IMR-90 (cell line): ENCODE data around the gene COL5A3. TPM values are rescaled to one million over a fixed set of nuclear protein-coding genes. Genes with fewer than 3 reads are reported as not detected.

Experiments
- ATAC-seq: fragments of 200-7000 bp; cut with Tn5 transposase; 2 replicates; pipeline ENCODE4 v1.9.1; 2020; ENCODE audit warnings: low read depth, mild to moderate bottlenecking, moderate library complexity
- BruUV-seq: library from RNA; stranded (reverse); fragments of 400-500 nt; replicated peaks from 2 replicates; lab custom pipeline; 2021; lab: Mats Ljungman, UMichigan
- CTCF ChIA-PET: fragments of 300-600 bp; formaldehyde crosslinking; extraction: SDS; loops from one replicate; lab custom pipeline; 2021; ENCODE audit warnings: antibody characterized with exemption; lab: Yijun Ruan, JAX
- POLR2A ChIA-PET: fragments of 300-600 bp; sonication (Branson Sonifier 250); formaldehyde crosslinking; loops from one replicate; lab custom pipeline; 2022; ENCODE audit warnings: antibody characterized with exemption; ENCODE audit not compliant: unreplicated experiment; lab: Charles Lee
- DNase-seq: peaks from one replicate; pipeline ENCODE4 v3.0.0; 2013
- H2AFZ ChIP-seq: replicated peaks from 2 replicates; pipeline ENCODE3; 2013; ENCODE audit warnings: low read length, mild to moderate bottlenecking; ENCODE audit not compliant: poor library complexity
- H2AK5ac ChIP-seq: 2 replicates; pipeline ENCODE4 v1.6.1; 2013; ENCODE audit warnings: low read depth, low read length, inconsistent platforms
- H2AK9ac ChIP-seq: replicated peaks from 2 replicates; pipeline ENCODE3; 2013; ENCODE audit warnings: mild to moderate bottlenecking, low read depth, low read length, moderate library complexity; ENCODE audit not compliant: poor library complexity
- H2BK120ac ChIP-seq: 2 replicates; pipeline ENCODE4 v1.6.1; 2013; ENCODE audit warnings: low read depth, low read length, inconsistent platforms
- H2BK15ac ChIP-seq: 3 replicates; pipeline ENCODE4 v1.6.1; 2013; ENCODE audit warnings: low read depth, low read length, inconsistent platforms
- H2BK20ac ChIP-seq: 2 replicates; pipeline ENCODE4 v1.6.1; 2013; ENCODE audit warnings: low read depth, mild to moderate bottlenecking, inconsistent platforms, low read length, moderate library complexity
- H2BK5ac ChIP-seq: 2 replicates; pipeline ENCODE4 v1.6.1; 2013; ENCODE audit warnings: mild to moderate bottlenecking, low read depth, low read length, inconsistent platforms; ENCODE audit not compliant: poor library complexity, severe bottlenecking
- H3K14ac ChIP-seq: replicated peaks from 2 replicates; pipeline ENCODE4 v1.6.1; 2013; ENCODE audit warnings: low read depth, low read length, inconsistent platforms
- H3K18ac ChIP-seq: 2 replicates; pipeline ENCODE4 v1.6.1; 2013; ENCODE audit warnings: low read depth, low read length, control low read depth
- H3K23ac ChIP-seq: 2 replicates; pipeline ENCODE4 v1.6.1; 2013; ENCODE audit warnings: low read depth, low read length, inconsistent platforms
- H3K27ac ChIP-seq: 2 replicates; pipeline ENCODE4 v1.5.1; 2013; ENCODE audit warnings: mild to moderate bottlenecking, control low read depth, low read length; ENCODE audit not compliant: insufficient read depth
- H3K27me3 ChIP-seq: 2 replicates; pipeline ENCODE4 v1.6.1; 2013; ENCODE audit warnings: low read length; ENCODE audit not compliant: control insufficient read depth, insufficient read depth
- H3K36me3 ChIP-seq: 2 replicates; pipeline ENCODE4 v1.6.1; 2013; ENCODE audit warnings: low read length, mixed read lengths; ENCODE audit not compliant: control insufficient read depth, insufficient read depth
- H3K4ac ChIP-seq: 2 replicates; pipeline ENCODE4 v1.6.1; 2013; ENCODE audit warnings: low read depth, low read length, inconsistent platforms
- H3K4me1 ChIP-seq: 2 replicates; pipeline ENCODE4 v1.6.1; 2013; ENCODE audit warnings: low read length, mixed read lengths; ENCODE audit not compliant: control insufficient read depth, insufficient read depth
- H3K4me2 ChIP-seq: 2 replicates; pipeline ENCODE4 v1.6.1; 2013; ENCODE audit warnings: low read depth, mild to moderate bottlenecking, control low read depth, low read length, moderate library complexity
- H3K4me3 ChIP-seq: 2 replicates; pipeline ENCODE4 v1.5.1; 2013; ENCODE audit warnings: low read depth, mild to moderate bottlenecking, control low read depth, low read length, moderate library complexity; ENCODE audit not compliant: insufficient read depth
- H3K56ac ChIP-seq: 2 replicates; pipeline ENCODE4 v1.6.1; 2013; ENCODE audit warnings: low read length, inconsistent platforms; ENCODE audit not compliant: insufficient read depth; ENCODE audit errors: extremely low read depth
- H3K79me1 ChIP-seq, 2 experiments: 2 replicates each; pipeline ENCODE4 v1.6.1; 2013; ENCODE audit warnings: low read length in 2 of 2, inconsistent platforms in 1 of 2, low read depth in 1 of 2
- H3K9ac ChIP-seq: 2 replicates; pipeline ENCODE4 v1.6.1; 2013; ENCODE audit warnings: low read depth, low read length, control low read depth
- H3K9me1 ChIP-seq: 2 replicates; pipeline ENCODE4 v1.6.1; 2013; ENCODE audit warnings: low read length, inconsistent platforms; ENCODE audit not compliant: insufficient read depth
- H3K9me3 ChIP-seq: 2 replicates; pipeline ENCODE4 v1.6.1; 2013; ENCODE audit warnings: low read length; ENCODE audit not compliant: control insufficient read depth, insufficient read depth
- H4K20me1 ChIP-seq: 2 replicates; pipeline ENCODE4 v1.6.1; 2013; ENCODE audit warnings: low read length, inconsistent platforms; ENCODE audit not compliant: insufficient read depth
- H4K5ac ChIP-seq: 2 replicates; pipeline ENCODE4 v1.6.1; 2013; ENCODE audit warnings: mild to moderate bottlenecking, low read depth, low read length, control low read depth
- H4K8ac ChIP-seq, 2 experiments: 2 replicates each; pipeline ENCODE4 v1.6.1; 2013; ENCODE audit warnings: low read depth in 2 of 2, low read length in 2 of 2, control low read depth in 1 of 2, inconsistent platforms in 1 of 2
- H4K91ac ChIP-seq: 2 replicates; pipeline ENCODE4 v1.6.1; 2013; ENCODE audit warnings: low read depth, low read length, inconsistent platforms; ENCODE audit not compliant: insufficient read depth
- CEBPB ChIP-seq: IDR thresholded peaks from 2 replicates; pipeline ENCODE4 v1.6.1; 2012; ENCODE audit warnings: low read depth, low read length, improper control_type of control experiment
- MXI1 ChIP-seq: IDR thresholded peaks from 2 replicates; pipeline ENCODE4 v1.6.1; 2012; ENCODE audit warnings: low read depth, mild to moderate bottlenecking, low read length, moderate library complexity, borderline replicate concordance
- RFX5 ChIP-seq: IDR thresholded peaks from 2 replicates; pipeline ENCODE4 v1.8.0; 2012; ENCODE audit warnings: low read depth, mild to moderate bottlenecking, low read length, moderate library complexity
- WGBS, 2 experiments: methylation state at CpG; one replicate each; pipeline versions ENCODE4 v1.1.5 to v1.1.7; 2013; ENCODE audit warnings: missing lambda C conversion rate in 2 of 2; ENCODE audit not compliant: insufficient read length in 1 of 2; ENCODE audit errors: extremely low coverage in 2 of 2; 5-methylcytosine and 5-hydroxymethylcytosine counted together
- dilution Hi-C: fragments of 300-500 bp; cut with HindIII; formaldehyde crosslinking; loops from one replicate; pipeline ENCODE4 v1.14.3; 2018; ENCODE audit warnings: low sequenced_read_pairs; ENCODE audit not compliant: unreplicated experiment
- in situ Hi-C: fragments of 300-500 bp; cut with MboI; formaldehyde crosslinking; loops from 3 replicates; pipeline ENCODE4 v1.14.3; 2019; ENCODE audit warnings: low sequenced_read_pairs, inconsistent platforms, mixed read lengths
- intact Hi-C: fragments of 100-400 bp; cut with micrococcal nuclease; formaldehyde crosslinking; loops from 2 replicates; pipeline ENCODE4 v1.10.0; 2022
- polyA plus RNA-seq, 3 experiments: library from polyadenylated mRNA; depleted of rRNA; stranded (reverse); fragments of >200 nt; gene quantifications; 2 replicates each; pipeline ENCODE4 v1.2.3, GENCODE V29; 2012; ENCODE audit warnings: low replicate concordance in 1 of 3
- total RNA-seq: library from RNA; depleted of rRNA; stranded (reverse); fragments of >200 nt; gene quantifications from 2 replicates; pipeline ENCODE4 v1.2.3, GENCODE V29; 2012

The COL5A3 gene
- total and polyA plus RNA-seq, 2 of the 4 experiments (the other 2 are of a cell fraction): 0.54 to 1.5 TPM

GRCh38 chr19:9958379-9958821 lies 51.9 kb downstream of the COL5A3 start (continued):
- no peak for TF ChIP-seq MXI1

GRCh38 chr19:9956956-9957355 lies 53.3 kb downstream of the COL5A3 start:
- no peak for ATAC-seq
- H3K18ac ChIP-seq: no peak overlapping the region
- peaks cover 4% of the 10 kb centered on the region for H3K9me1 ChIP-seq

More at GRCh38 chr19:9956956-9957355, 53.3 kb downstream of the COL5A3 start:
- no peak overlapping the region for H3K23ac ChIP-seq
- H2AK9ac ChIP-seq: no peak overlapping the region
- no peaks in the 10 kb centered on the region; the same call in 1 of the 2 replicates for H3K36me3 ChIP-seq
- no peak overlapping the region for H4K5ac ChIP-seq
- H3K9me3 ChIP-seq: no peaks in the 10 kb centered on the region
- intact Hi-C loops: no loop called here
- DNase-seq: peak; percentile 24
- H2AK5ac ChIP-seq: no peak overlapping the region
- no peak overlapping the region for H3K4me2 ChIP-seq
- no peak overlapping the region for H3K4ac ChIP-seq
- ChIA-PET CTCF (no interaction called here), POLR2A (no interaction called here)
- no peak overlapping the region for H2AFZ ChIP-seq
- H3K79me1 ChIP-seq: no peaks in the 10 kb centered on the region
- no peak overlapping the region for H3K14ac ChIP-seq
- in situ Hi-C loops: no loop called here
- WGBS, 2 experiments: no CpG with 5 or more reads among the region's 3 CpGs
- H3K27ac ChIP-seq: no peak overlapping the region
- H3K4me1 ChIP-seq: peaks cover 5% of the 10 kb centered on the region
- H2BK5ac ChIP-seq: no peak overlapping the region
- dilution Hi-C loops: no loop called here
- H4K91ac ChIP-seq: no peak overlapping the region
- H3K4me3 ChIP-seq: no peak overlapping the region
- H3K9ac ChIP-seq: no peak overlapping the region
- no peak overlapping the region for H2BK20ac ChIP-seq
- TF ChIP-seq RFX5 (no peak), CEBPB (0 out of 2 replicates have a peak, but pooled peaks have one; percentile 15)
- H4K20me1 ChIP-seq: no peaks in the 10 kb centered on the region; the same call in 1 of the 2 replicates
- no peaks in the 10 kb centered on the region for H3K27me3 ChIP-seq
- no peak overlapping the region for H2BK120ac ChIP-seq
- no peak overlapping the region for H2BK15ac ChIP-seq
- H3K56ac ChIP-seq: no peak overlapping the region
- no peak overlapping the region for H4K8ac ChIP-seq
- no TSS peak for BruUV-seq
